GM18505 (cell line): Measurements from ENCODE around the gene C12orf50.
"Not testable (repeated sequence)": the region's sequence is repeated elsewhere in the genome, so short reads cannot be mapped to it uniquely, and the experiment has no call there.

ENCODE experiments used
- ATAC-seq: cut with Tn5 transposase; IDR thresholded peaks from one replicate; pipeline ENCODE4 v1.9.1; 2021; ENCODE audit not compliant: unreplicated experiment
- POLR2A ChIP-seq: IDR thresholded peaks from 4 replicates; pipeline ENCODE4 v1.6.1; 2011; ENCODE audit warnings: borderline replicate concordance; ENCODE audit not compliant: insufficient read depth, insufficient read length; ENCODE audit errors: extremely low read depth

The C12orf50 gene

GRCh38 chr12:87960566-87960965 is 68.6 kb downstream of the C12orf50 start:
- no peak for TF ChIP-seq POLR2A
- no peak for ATAC-seq

- ATAC-seq = not testable (repeated sequence)
Measured at GRCh38 chr12:87954028-87954427, 75.2 kb downstream of the C12orf50 start.

- ATAC-seq = no peak
- TF ChIP-seq POLR2A = no peak
Measured at GRCh38 chr12:87953256-87953860, 75.8 kb downstream of the C12orf50 start.

- TF ChIP-seq POLR2A = no peak
- ATAC-seq = no peak
Measured at GRCh38 chr12:87952850-87953249, 76.4 kb downstream of the C12orf50 start.

GRCh38 chr12:87952223-87952622 is 77.0 kb downstream of the C12orf50 start:
- no peak for ATAC-seq
- TF ChIP-seq POLR2A = no peak

GRCh38 chr12:87943762-87944161 is 85.4 kb downstream of the C12orf50 start:
- no peak for TF ChIP-seq POLR2A
- ATAC-seq = no peak

- no peak for ATAC-seq
- no peak for TF ChIP-seq POLR2A
Measured at GRCh38 chr12:87943023-87943422, 86.2 kb downstream of the C12orf50 start.

GRCh38 chr12:87939182-87939581 is 90.0 kb downstream of the C12orf50 start:
- no peak for TF ChIP-seq POLR2A
- no peak for ATAC-seq

- TF ChIP-seq POLR2A = no peak
Measured at GRCh38 chr12:87935216-87935615, 94.0 kb downstream of the C12orf50 start.

GRCh38 chr12:87933991-87934390 is 95.2 kb downstream of the C12orf50 start:
- TF ChIP-seq POLR2A = no peak
- no peak for ATAC-seq

More at GRCh38 chr12:87935216-87935615, 94.0 kb downstream of the C12orf50 start:
- ATAC-seq = no peak

- ATAC-seq = no peak
- no peak for TF ChIP-seq POLR2A
Measured at GRCh38 chr12:87931812-87932211, 97.4 kb downstream of the C12orf50 start.

GRCh38 chr12:87930627-87931026 is 98.6 kb downstream of the C12orf50 start:
- ATAC-seq = no peak
- no peak for TF ChIP-seq POLR2A
